Posterior vena cava (tissue), 2 donors: ENCODE measurements around the gene NUDT9. TPM values are rescaled to one million over a fixed set of nuclear protein-coding genes. Genes with fewer than 3 reads are reported as not detected.
"Not testable (repeated sequence)": the region's sequence is repeated elsewhere in the genome, so short reads cannot be mapped to it uniquely, and the experiment has no call there.

ENCODE experiments used
- DNase-seq: peaks from one replicate; pipeline ENCODE4 v3.0.0-alpha.2; 2020; ENCODE audit warnings: low spot score
- intact Hi-C, 2 donors: fragments of 100-400 bp; cut with DNase I; formaldehyde crosslinking; loops; one replicate each; pipeline versions ENCODE4 v1.14.1 to v1.14.2; 2022 to 2023
- total RNA-seq, 2 donors: library from RNA; stranded (reverse); fragmentation: NEBNext Ultra II Directional; extraction: Animal tissue kit (Norgen Biotek cat#: 25700); gene quantifications; one replicate each; pipeline ENCODE4 v1.2.1, GENCODE V29; 2021
- donor health status: DM: yes; HTN: yes; CAD: no.
- donor health status: DM: yes; HTN: yes; CAD: no.

NUDT9 gene
- total RNA-seq, 2 donors from 2014 or later, result 18.9 to 21.8 TPM

GRCh38 chr4:87405211-87405820 lies 17.1 kb upstream of the NUDT9 start:
- no peak for DNase-seq
- intact Hi-C loops, result no loop called here

- DNase-seq, result no peak
- intact Hi-C loops, result no loop called here
These were observed 15.9 kb upstream of the NUDT9 start for GRCh38 chr4:87406462-87406861.

GRCh38 chr4:87406902-87407301 lies 15.5 kb upstream of the NUDT9 start:
- intact Hi-C loops, DNase-seq: not testable (repeated sequence)

- DNase-seq, result no peak
- intact Hi-C loops, result no loop called here
These were observed 12.9 kb upstream of the NUDT9 start for GRCh38 chr4:87409420-87409939.

- DNase-seq, result no peak
- intact Hi-C loops, result no loop called here
These were observed 12.2 kb upstream of the NUDT9 start for GRCh38 chr4:87410157-87410556.

- intact Hi-C loops, result no loop called here
- DNase-seq, result no peak
These were observed 11.7 kb upstream of the NUDT9 start for GRCh38 chr4:87410679-87411078.

- intact Hi-C loops, result no loop called here
- no peak for DNase-seq
These were observed 7.6 kb upstream of the NUDT9 start for GRCh38 chr4:87414816-87415215.

GRCh38 chr4:87416965-87417364 lies 5.4 kb upstream of the NUDT9 start:
- no peak for DNase-seq
- intact Hi-C loops, result no loop called here

- intact Hi-C loops, DNase-seq: not testable (repeated sequence)
These were observed 4.0 kb upstream of the NUDT9 start for GRCh38 chr4:87418410-87418809.

- intact Hi-C loops, result loop anchor here in 1 of 2 donors (10.0 kb wide), 1 partner anchor 45 kb away; no protein-coding TSS in a partner anchor
- no peak for DNase-seq
These were observed 2.7 kb upstream of the NUDT9 start for GRCh38 chr4:87419578-87420249.

GRCh38 chr4:87420276-87420830 lies 2.0 kb upstream of the NUDT9 start:
- no peak for DNase-seq
- intact Hi-C loops, result loop anchor here in 1 of 2 donors (10.0 kb wide), 1 partner anchor 46 kb away; no protein-coding TSS in a partner anchor

GRCh38 chr4:87423317-87424098 lies 1.1 kb downstream of the NUDT9 start:
- no peak for DNase-seq
- intact Hi-C loops, result loop anchor here in 1 of 2 donors (10.0 kb wide), 1 partner anchor 49 kb away; no protein-coding TSS in a partner anchor

GRCh38 chr4:87424099-87424543 lies 1.7 kb downstream of the NUDT9 start:
- intact Hi-C loops, result loop anchor here in 1 of 2 donors (10.0 kb wide), 1 partner anchor 49 kb away; no protein-coding TSS in a partner anchor
- DNase-seq, result not testable (repeated sequence)

- intact Hi-C loops, result loop anchor here in 1 of 2 donors (10.0 kb wide), 1 partner anchor 51 kb away; no protein-coding TSS in a partner anchor
- no peak for DNase-seq
These were observed 3.3 kb downstream of the NUDT9 start for GRCh38 chr4:87425711-87426110.

GRCh38 chr4:87426865-87427517 lies 4.6 kb downstream of the NUDT9 start:
- intact Hi-C loops, result loop anchor here in 1 of 2 donors (10.0 kb wide), 1 partner anchor 52 kb away; no protein-coding TSS in a partner anchor
- DNase-seq, result no peak

- no peak for DNase-seq
- intact Hi-C loops, result loop anchor here in 1 of 2 donors (10.0 kb wide), 1 partner anchor 53 kb away; no protein-coding TSS in a partner anchor
These were observed 5.1 kb downstream of the NUDT9 start for GRCh38 chr4:87427518-87427868.

GRCh38 chr4:87428979-87429378 lies 6.6 kb downstream of the NUDT9 start:
- intact Hi-C loops, result loop anchor here in 1 of 2 donors (10.0 kb wide), 1 partner anchor 54 kb away; no protein-coding TSS in a partner anchor
- no peak for DNase-seq

- no peak for DNase-seq
- intact Hi-C loops, result no loop called here
These were observed 7.7 kb downstream of the NUDT9 start for GRCh38 chr4:87430038-87430437.

GRCh38 chr4:87433342-87433741 lies 11.0 kb downstream of the NUDT9 start:
- intact Hi-C loops, result no loop called here
- DNase-seq, result no peak
